H1 (cell line): ENCODE measurements around the gene FYB2.

Source experiments
- CEBPB ChIP-seq: IDR thresholded peaks from 2 replicates; pipeline ENCODE4 v1.6.1; 2012; ENCODE audit warnings: low read depth, low read length
- JUN ChIP-seq: IDR thresholded peaks from 2 replicates; pipeline ENCODE4 v1.6.1; 2011; ENCODE audit warnings: low read depth, mild to moderate bottlenecking, improper control_type of control experiment, low read length
- MAFK ChIP-seq: IDR thresholded peaks from 2 replicates; pipeline ENCODE4 v1.6.1; 2012; ENCODE audit warnings: low read depth, mild to moderate bottlenecking, improper control_type of control experiment, low read length
- POLR2A ChIP-seq, 2 experiments: IDR thresholded peaks; 1 replicate in 1 of 2; 2 replicates in 1 of 2; pipeline ENCODE4 v1.6.1; 2011; ENCODE audit warnings: low read depth in 2 of 2, low read length in 2 of 2, mild to moderate bottlenecking in 2 of 2; ENCODE audit errors: control extremely low read depth in 1 of 2
- POLR2AphosphoS5 ChIP-seq: IDR thresholded peaks from 2 replicates; pipeline ENCODE4 v1.6.1; 2011; ENCODE audit warnings: low read depth, low read length
- RNF2 ChIP-seq: fragments of 200-900, 300-1000 bp; sonication (generic); IDR thresholded peaks from 2 replicates; pipeline ENCODE4 v1.7.1; 2016; ENCODE audit warnings: borderline replicate concordance, low read depth, mild to moderate bottlenecking, antibody characterized with exemption, low read length; ENCODE audit not compliant: poor library complexity, severe bottlenecking; ENCODE audit errors: missing control alignments
- SP1 ChIP-seq: IDR thresholded peaks from 2 replicates; pipeline ENCODE4 v1.6.1; 2011; ENCODE audit warnings: low read depth, low read length

- TF ChIP-seq MAFK = no peak
- TF ChIP-seq POLR2A (IDR thresholded peaks at IDR 0.05; ENCODE audit: control extremely low read depth in 1 of 2, low read depth in 2 of 2, low read length in 2 of 2) = no peak
- no peak for TF ChIP-seq CEBPB
- TF ChIP-seq SP1 = no peak
- no peak for TF ChIP-seq RNF2
- TF ChIP-seq POLR2AphosphoS5 = no peak
- no peak for TF ChIP-seq JUN
Observed at GRCh38 chr1:56819387-56819899, at the start of gene FYB2.
